Uterus (tissue), 2 donors: ENCODE results near the gene CHCHD4.

Experiments
- CTCF ChIP-seq, 4 experiments: fragments of 200-600 bp in 2 of 4; fragments of 450-650 bp in 2 of 4; sonication (generic) in 2 of 4; IDR thresholded peaks; one replicate each; pipeline ENCODE4 v1.5.1; 2016 to 2019; ENCODE audit warnings: antibody characterized with exemption in 4 of 4, mild to moderate bottlenecking in 2 of 4, moderate library complexity in 1 of 4
- POLR2A ChIP-seq, 2 donors: fragments of 450-650 bp; IDR thresholded peaks; one replicate each; pipeline ENCODE4 v1.6.1; 2016; ENCODE audit warnings: antibody characterized with exemption in 2 of 2, mild to moderate bottlenecking in 1 of 2, moderate library complexity in 1 of 2

- TF ChIP-seq CTCF (IDR thresholded peaks at IDR 0.05) (no peak), POLR2A (IDR thresholded peaks at IDR 0.05) (no peak)
Observed at GRCh38 chr3:14140668-14141067, 16.0 kb upstream of the CHCHD4 start.
